GM23338 (cell line): ENCODE data around the gene AGAP1. TPM values are rescaled to one million over a fixed set of nuclear protein-coding genes. Genes with fewer than 3 reads are reported as not detected.

Experiments
- ATAC-seq: fragments of 200-7000 bp; cut with Tn5 transposase; 3 replicates; pipeline ENCODE4 v1.9.1; 2020
- DNase-seq: peaks from one replicate; pipeline ENCODE4 v3.0.0-alpha.2; 2015; ENCODE audit warnings: low spot score
- H2AFZ ChIP-seq: fragments of 200-600 bp; sonication (generic); 2 replicates; pipeline ENCODE4 v1.8.0; 2016; ENCODE audit warnings: antibody characterized with exemption, mild to moderate bottlenecking, moderate library complexity
- H3F3A ChIP-seq: fragments of 200-600 bp; sonication (generic); replicated peaks from 2 replicates; pipeline ENCODE4 v1.8.0; 2017; ENCODE audit warnings: antibody characterized with exemption, mixed run types, low read depth
- H3K27ac ChIP-seq: fragments of 200-600 bp; sonication (generic); 2 replicates; pipeline ENCODE4 v1.6.1; 2016; ENCODE audit warnings: low read depth
- H3K27me3 ChIP-seq: fragments of 200-600 bp; sonication (generic); 2 replicates; pipeline ENCODE4 v1.8.0; 2016; ENCODE audit warnings: mild to moderate bottlenecking, mixed run types, moderate library complexity; ENCODE audit not compliant: insufficient read depth
- H3K36me3 ChIP-seq: fragments of 200-600 bp; sonication (generic); 2 replicates; pipeline ENCODE4 v1.8.0; 2016; ENCODE audit warnings: mild to moderate bottlenecking; ENCODE audit not compliant: insufficient read depth
- H3K4me1 ChIP-seq: fragments of 200-600 bp; sonication (generic); 2 replicates; pipeline ENCODE4 v1.8.0; 2016; ENCODE audit warnings: mild to moderate bottlenecking, moderate library complexity; ENCODE audit not compliant: insufficient read depth
- H3K4me2 ChIP-seq: fragments of 200-600 bp; sonication (generic); 2 replicates; pipeline ENCODE4 v1.7.1; 2017; ENCODE audit warnings: mixed run types
- H3K4me3 ChIP-seq: fragments of 200-600 bp; sonication (generic); 2 replicates; pipeline ENCODE4 v1.6.1; 2016; ENCODE audit warnings: mixed run types
- H3K79me2 ChIP-seq: fragments of 200-600 bp; sonication (generic); replicated peaks from 2 replicates; pipeline ENCODE4 v1.8.0; 2017; ENCODE audit warnings: mild to moderate bottlenecking; ENCODE audit not compliant: insufficient read depth
- H3K9me2 ChIP-seq: fragments of 200-600 bp; sonication (generic); 2 replicates; pipeline ENCODE4 v1.8.0; 2017; ENCODE audit not compliant: insufficient read depth
- H4K20me1 ChIP-seq: fragments of 200-600 bp; sonication (generic); replicated peaks from 2 replicates; pipeline ENCODE4 v1.8.0; 2017; ENCODE audit warnings: mild to moderate bottlenecking; ENCODE audit not compliant: insufficient read depth
- H3K27ac Mint-ChIP-seq: 2 replicates; pipeline ENCODE4 v1.8.0; 2020; ENCODE audit warnings: inconsistent platforms, mild to moderate bottlenecking, moderate library complexity, mixed read lengths
- H3K27me3 Mint-ChIP-seq: 3 replicates; pipeline ENCODE4 v1.8.0; 2022; ENCODE audit warnings: low read depth, mild to moderate bottlenecking, moderate library complexity, mixed read lengths, inconsistent platforms; ENCODE audit not compliant: insufficient read depth, poor library complexity
- H3K36me3 Mint-ChIP-seq: 3 replicates; pipeline ENCODE4 v1.8.0; 2021; ENCODE audit warnings: low read depth, mild to moderate bottlenecking, inconsistent platforms, moderate library complexity, mixed read lengths
- H3K4me1 Mint-ChIP-seq: 3 replicates; pipeline ENCODE4 v1.8.0; 2020; ENCODE audit warnings: mild to moderate bottlenecking, inconsistent platforms, mixed read lengths
- H3K4me3 Mint-ChIP-seq: 3 replicates; pipeline ENCODE4 v1.8.0; 2021; ENCODE audit warnings: moderate library complexity, mild to moderate bottlenecking, inconsistent platforms, mixed read lengths
- H3K9me3 Mint-ChIP-seq: 3 replicates; pipeline ENCODE4 v1.8.0; 2020; ENCODE audit warnings: moderate library complexity, mild to moderate bottlenecking, inconsistent platforms, mixed read lengths
- CREB1 ChIP-seq: fragments of 250-450 bp; sonication (Bioruptor Pico); IDR thresholded peaks from 2 replicates; pipeline ENCODE4 v1.5.0; 2020; ENCODE audit warnings: low read depth, mild to moderate bottlenecking, moderate library complexity
- CTCF ChIP-seq, 2 experiments: fragments of 200-600 bp in 1 of 2; sonication (generic) in 1 of 2; conservative IDR thresholded peaks; 2 replicates each; pipeline versions ENCODE4 v1.5.1 to v1.6.1; 2016 to 2017; ENCODE audit warnings: antibody characterized with exemption in 2 of 2, low read depth in 2 of 2, mild to moderate bottlenecking in 2 of 2, moderate library complexity in 1 of 2
- EZH2 ChIP-seq: fragments of 200-600 bp; sonication (generic); IDR thresholded peaks from one replicate; pipeline ENCODE4 v1.8.0; 2017; ENCODE audit warnings: antibody characterized with exemption, mild to moderate bottlenecking, low read depth; ENCODE audit not compliant: unreplicated experiment
- EZH2phosphoT487 ChIP-seq: fragments of 200-600 bp; sonication (generic); IDR thresholded peaks from one replicate; pipeline ENCODE4 v1.8.1; 2018; ENCODE audit warnings: antibody characterized with exemption; ENCODE audit not compliant: unreplicated experiment
- JUNB ChIP-seq: IDR thresholded peaks from one replicate; pipeline ENCODE4 v1.6.1; 2016; ENCODE audit warnings: antibody characterized with exemption; ENCODE audit not compliant: unreplicated experiment
- NANOG ChIP-seq: IDR thresholded peaks from 2 replicates; pipeline ENCODE4 v1.6.1; 2016; ENCODE audit warnings: antibody characterized with exemption, borderline replicate concordance
- POLR2AphosphoS5 ChIP-seq: IDR thresholded peaks from 2 replicates; pipeline ENCODE4 v1.6.1; 2016; ENCODE audit warnings: antibody characterized with exemption, low read depth
- REST ChIP-seq: IDR thresholded peaks from one replicate; pipeline ENCODE4 v1.6.1; 2018; ENCODE audit warnings: antibody characterized with exemption; ENCODE audit not compliant: unreplicated experiment
- STAT1 ChIP-seq: IDR thresholded peaks from one replicate; pipeline ENCODE4 v1.6.1; 2016; ENCODE audit warnings: antibody characterized with exemption; ENCODE audit not compliant: unreplicated experiment
- ZNF114 ChIP-seq: fragments of 250-450 bp; sonication (Bioruptor Pico); IDR thresholded peaks from 2 replicates; pipeline ENCODE4 v1.5.0; 2020; ENCODE audit warnings: mild to moderate bottlenecking, moderate library complexity
- ZNF331 ChIP-seq: fragments of 250-450 bp; sonication (Bioruptor Pico); IDR thresholded peaks from 2 replicates; pipeline ENCODE4 v1.5.0; 2020; ENCODE audit warnings: low read depth, mild to moderate bottlenecking, moderate library complexity
- polyA plus RNA-seq: library from polyadenylated mRNA; unstranded; fragments of >200 nt; fragmentation: Nextera tagmentation; extraction: Ambion mirVana; gene quantifications from 2 replicates; pipeline ENCODE4 v1.2.1, GENCODE V29; 2016
- total RNA-seq: library from RNA; depleted of rRNA; stranded (reverse); fragments of >200 nt; shearing (Covaris generic); gene quantifications from 2 replicates; pipeline ENCODE4 v1.2.3, GENCODE V29; 2014
- TF ChIP-seq, protein P1 (sequence below): fragments of 250-450 bp; sonication (Bioruptor Pico); IDR thresholded peaks from 2 replicates; pipeline ENCODE4 v1.5.0; 2020; ENCODE audit warnings: mild to moderate bottlenecking, moderate library complexity
- TF ChIP-seq, protein P2 (sequence below): IDR thresholded peaks from 2 replicates; pipeline ENCODE4 v1.6.1; 2016; ENCODE audit warnings: antibody characterized with exemption

AGAP1 gene
- total and polyA plus RNA-seq, 2 experiments from 2014 or later: 13.3 to 27.9 TPM

DNA sequence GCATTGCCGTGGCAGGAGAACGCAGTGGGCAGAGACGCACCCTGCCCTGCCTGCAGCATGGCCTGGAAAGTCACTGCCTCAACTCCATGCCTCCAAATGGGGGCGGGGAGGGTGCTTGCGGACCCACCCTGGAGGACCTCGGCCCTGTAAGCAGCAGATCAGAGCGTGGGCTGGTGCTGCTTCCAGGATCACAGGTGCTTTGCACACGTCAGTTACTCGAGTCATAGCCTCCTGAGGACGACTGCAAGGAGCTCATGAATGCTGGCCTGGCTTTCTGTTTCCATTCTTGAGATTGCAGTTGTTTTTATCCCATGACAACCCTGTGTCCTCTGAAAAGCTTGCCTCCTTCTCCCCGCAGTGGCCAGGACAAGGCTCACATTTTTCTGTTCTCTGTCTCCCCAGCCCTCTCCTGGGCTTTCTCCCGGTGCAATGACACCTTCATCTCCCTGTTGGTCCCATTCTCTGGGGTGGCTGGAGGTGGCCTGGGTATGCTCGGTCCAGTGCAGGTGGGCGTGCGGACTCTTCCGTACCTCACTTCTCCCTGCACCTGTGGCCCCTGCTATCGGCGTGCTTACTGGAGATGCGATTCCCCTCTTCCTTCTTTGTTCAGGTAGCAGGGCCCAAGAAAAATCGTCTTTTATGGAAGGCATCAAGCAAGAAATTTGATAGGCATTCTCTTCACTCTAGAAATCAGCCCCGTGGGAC is 466.3 kb downstream of the AGAP1 start:
- Histone ChIP-seq H3K27me3 (no peaks in the 10 kb centered on the region), H3K36me3 (no peaks in the 10 kb centered on the region), H3K4me3 (no peak overlapping the region), H3K4me2 (no peak overlapping the region), H3K79me2 (no peaks in the 10 kb centered on the region), H3F3A (no peaks in the 10 kb centered on the region), H3K27ac (no peak overlapping the region), H3K9me2 (no peaks in the 10 kb centered on the region), H4K20me1 (peaks cover 12% of the 10 kb centered on the region; the same call in 1 of the 2 replicates), H3K4me1 (peaks cover 5% of the 10 kb centered on the region; the same call in 1 of the 2 replicates), H2AFZ (no peak overlapping the region)
- H3K4me1 Mint-ChIP-seq: peaks cover 20% of the 10 kb centered on the region
- H3K36me3 Mint-ChIP-seq: no peaks in the 10 kb centered on the region; the same call in 2 of the 3 replicates
- TF ChIP-seq CREB1 (CRISPR knock-in tag) (no peak), NANOG (no peak), CTCF (conservative IDR thresholded peaks at IDR 0.05; ENCODE audit: low read depth in 2 of 2) (no peak), POLR2AphosphoS5 (no peak), REST (no peak), JUNB (no peak), ZNF114 (CRISPR knock-in tag) (no peak), EZH2phosphoT487 (no peak), ZNF331 (CRISPR knock-in tag) (no peak), STAT1 (no peak), EZH2 (no peak)
- TF ChIP-seq, protein P1, sequence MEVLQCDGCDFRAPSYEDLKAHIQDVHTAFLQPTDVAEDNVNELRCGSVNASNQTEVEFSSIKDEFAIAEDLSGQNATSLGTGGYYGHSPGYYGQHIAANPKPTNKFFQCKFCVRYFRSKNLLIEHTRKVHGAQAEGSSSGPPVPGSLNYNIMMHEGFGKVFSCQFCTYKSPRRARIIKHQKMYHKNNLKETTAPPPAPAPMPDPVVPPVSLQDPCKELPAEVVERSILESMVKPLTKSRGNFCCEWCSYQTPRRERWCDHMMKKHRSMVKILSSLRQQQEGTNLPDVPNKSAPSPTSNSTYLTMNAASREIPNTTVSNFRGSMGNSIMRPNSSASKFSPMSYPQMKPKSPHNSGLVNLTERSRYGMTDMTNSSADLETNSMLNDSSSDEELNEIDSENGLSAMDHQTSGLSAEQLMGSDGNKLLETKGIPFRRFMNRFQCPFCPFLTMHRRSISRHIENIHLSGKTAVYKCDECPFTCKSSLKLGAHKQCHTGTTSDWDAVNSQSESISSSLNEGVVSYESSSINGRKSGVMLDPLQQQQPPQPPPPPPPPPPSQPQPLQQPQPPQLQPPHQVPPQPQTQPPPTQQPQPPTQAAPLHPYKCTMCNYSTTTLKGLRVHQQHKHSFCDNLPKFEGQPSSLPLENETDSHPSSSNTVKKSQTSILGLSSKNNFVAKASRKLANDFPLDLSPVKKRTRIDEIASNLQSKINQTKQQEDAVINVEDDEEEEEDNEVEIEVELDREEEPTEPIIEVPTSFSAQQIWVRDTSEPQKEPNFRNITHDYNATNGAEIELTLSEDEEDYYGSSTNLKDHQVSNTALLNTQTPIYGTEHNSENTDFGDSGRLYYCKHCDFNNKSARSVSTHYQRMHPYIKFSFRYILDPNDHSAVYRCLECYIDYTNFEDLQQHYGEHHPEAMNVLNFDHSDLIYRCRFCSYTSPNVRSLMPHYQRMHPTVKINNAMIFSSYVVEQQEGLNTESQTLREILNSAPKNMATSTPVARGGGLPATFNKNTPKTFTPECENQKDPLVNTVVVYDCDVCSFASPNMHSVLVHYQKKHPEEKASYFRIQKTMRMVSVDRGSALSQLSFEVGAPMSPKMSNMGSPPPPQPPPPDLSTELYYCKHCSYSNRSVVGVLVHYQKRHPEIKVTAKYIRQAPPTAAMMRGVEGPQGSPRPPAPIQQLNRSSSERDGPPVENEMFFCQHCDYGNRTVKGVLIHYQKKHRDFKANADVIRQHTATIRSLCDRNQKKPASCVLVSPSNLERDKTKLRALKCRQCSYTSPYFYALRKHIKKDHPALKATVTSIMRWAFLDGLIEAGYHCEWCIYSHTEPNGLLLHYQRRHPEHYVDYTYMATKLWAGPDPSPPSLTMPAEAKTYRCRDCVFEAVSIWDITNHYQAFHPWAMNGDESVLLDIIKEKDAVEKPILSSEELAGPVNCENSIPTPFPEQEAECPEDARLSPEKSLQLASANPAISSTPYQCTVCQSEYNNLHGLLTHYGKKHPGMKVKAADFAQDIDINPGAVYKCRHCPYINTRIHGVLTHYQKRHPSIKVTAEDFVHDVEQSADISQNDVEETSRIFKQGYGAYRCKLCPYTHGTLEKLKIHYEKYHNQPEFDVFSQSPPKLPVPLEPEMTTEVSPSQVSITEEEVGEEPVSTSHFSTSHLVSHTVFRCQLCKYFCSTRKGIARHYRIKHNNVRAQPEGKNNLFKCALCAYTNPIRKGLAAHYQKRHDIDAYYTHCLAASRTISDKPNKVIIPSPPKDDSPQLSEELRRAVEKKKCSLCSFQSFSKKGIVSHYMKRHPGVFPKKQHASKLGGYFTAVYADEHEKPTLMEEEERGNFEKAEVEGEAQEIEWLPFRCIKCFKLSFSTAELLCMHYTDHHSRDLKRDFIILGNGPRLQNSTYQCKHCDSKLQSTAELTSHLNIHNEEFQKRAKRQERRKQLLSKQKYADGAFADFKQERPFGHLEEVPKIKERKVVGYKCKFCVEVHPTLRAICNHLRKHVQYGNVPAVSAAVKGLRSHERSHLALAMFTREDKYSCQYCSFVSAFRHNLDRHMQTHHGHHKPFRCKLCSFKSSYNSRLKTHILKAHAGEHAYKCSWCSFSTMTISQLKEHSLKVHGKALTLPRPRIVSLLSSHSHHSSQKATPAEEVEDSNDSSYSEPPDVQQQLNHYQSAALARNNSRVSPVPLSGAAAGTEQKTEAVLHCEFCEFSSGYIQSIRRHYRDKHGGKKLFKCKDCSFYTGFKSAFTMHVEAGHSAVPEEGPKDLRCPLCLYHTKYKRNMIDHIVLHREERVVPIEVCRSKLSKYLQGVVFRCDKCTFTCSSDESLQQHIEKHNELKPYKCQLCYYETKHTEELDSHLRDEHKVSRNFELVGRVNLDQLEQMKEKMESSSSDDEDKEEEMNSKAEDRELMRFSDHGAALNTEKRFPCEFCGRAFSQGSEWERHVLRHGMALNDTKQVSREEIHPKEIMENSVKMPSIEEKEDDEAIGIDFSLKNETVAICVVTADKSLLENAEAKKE: no peak
- TF ChIP-seq, protein P2, sequence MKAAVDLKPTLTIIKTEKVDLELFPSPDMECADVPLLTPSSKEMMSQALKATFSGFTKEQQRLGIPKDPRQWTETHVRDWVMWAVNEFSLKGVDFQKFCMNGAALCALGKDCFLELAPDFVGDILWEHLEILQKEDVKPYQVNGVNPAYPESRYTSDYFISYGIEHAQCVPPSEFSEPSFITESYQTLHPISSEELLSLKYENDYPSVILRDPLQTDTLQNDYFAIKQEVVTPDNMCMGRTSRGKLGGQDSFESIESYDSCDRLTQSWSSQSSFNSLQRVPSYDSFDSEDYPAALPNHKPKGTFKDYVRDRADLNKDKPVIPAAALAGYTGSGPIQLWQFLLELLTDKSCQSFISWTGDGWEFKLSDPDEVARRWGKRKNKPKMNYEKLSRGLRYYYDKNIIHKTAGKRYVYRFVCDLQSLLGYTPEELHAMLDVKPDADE: no peak
- no peak for ATAC-seq
- H3K27me3 Mint-ChIP-seq: peaks cover 7% of the 10 kb centered on the region
- H3K27ac Mint-ChIP-seq: no peak overlapping the region
- no peak overlapping the region for H3K4me3 Mint-ChIP-seq
- H3K9me3 Mint-ChIP-seq: no peaks in the 10 kb centered on the region
- DNase-seq: no peak
